ENCODE results near the gene RNF213.

RNF213 gene

GRCh38 chr17:80260791-80261158, at the start of gene RNF213:
Gene RNF213, plus strand, starts transcription at chr17:80260852. Its CDS starts 2,830 bp downstream, at chr17:80263682.
- DNase-seq, result no peak

DNA sequence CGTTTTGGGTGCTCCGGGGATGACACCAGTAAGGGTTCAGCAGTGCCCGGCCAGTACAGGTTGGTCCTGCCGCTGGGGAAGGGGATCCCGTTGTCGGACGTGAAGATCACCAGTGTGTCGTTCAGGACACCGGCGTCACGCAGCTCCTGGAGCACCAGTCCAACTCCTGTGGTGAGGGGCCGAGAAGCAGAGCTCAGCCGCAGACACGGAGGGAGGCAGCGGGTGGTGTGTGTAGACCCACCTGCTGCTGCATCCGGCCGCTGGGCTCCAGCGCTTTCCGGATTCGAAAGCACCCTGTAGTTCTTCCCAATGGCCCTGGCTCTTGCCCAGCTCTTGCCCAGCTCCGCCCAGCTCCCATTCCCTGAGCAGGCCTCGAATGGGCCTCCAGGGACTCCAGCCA, 48.5 kb upstream of the RNF213 start:
- no peak for DNase-seq

DNA sequence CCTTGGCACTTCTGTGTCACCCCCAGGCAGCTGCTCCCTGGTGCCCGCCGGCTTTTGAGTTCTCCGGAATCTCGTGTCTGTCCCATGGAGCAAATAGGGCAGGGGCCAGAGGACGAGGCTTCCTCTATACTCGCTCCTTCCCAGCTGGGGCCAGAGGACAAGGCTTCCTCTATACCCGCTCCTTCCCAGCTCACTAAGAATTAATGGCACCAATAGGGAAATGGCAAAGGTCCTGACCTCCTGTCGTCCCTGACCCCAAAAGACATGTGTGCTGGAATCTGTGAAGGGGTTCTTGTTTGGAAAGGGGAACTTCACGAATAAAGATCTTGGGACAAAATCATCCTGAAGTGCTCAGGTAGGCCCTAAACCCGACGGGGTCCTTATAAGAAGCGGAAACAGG, 48.1 kb upstream of the RNF213 start:
- DNase-seq, result no peak

DNA sequence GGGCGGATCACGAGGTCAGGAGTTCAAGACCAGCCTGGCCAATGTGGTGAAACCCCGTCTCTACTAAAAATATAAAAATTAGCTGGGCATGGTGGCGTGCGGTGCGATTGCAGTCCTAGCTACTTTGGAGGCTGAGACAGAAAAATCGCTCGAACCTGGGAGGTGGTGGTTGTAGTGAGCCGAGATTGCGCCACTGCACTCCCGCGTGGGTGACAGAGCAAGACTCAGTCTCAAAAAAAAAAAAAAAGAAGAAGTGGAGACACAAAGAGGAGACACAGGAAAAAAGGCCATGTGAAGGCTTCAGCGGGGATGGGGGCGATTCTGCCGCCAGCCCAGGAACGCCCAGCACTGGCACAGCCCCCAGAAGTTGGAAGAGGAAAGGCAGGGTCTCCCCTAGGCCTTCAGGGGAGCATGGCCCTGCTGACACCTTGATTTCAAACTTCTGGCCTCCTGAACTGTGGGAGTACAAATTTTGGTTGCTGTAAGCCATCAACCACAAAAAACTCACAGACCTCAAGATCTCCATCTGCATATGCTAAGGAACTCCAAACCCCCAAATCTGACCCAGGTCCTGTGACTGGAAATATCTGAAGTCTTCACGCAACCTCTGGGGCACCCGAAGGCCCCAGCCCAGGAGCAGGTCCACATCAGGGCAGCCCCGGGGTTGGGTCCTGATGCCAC, 47.5 kb upstream of the RNF213 start:
- DNase-seq, result no peak

DNA sequence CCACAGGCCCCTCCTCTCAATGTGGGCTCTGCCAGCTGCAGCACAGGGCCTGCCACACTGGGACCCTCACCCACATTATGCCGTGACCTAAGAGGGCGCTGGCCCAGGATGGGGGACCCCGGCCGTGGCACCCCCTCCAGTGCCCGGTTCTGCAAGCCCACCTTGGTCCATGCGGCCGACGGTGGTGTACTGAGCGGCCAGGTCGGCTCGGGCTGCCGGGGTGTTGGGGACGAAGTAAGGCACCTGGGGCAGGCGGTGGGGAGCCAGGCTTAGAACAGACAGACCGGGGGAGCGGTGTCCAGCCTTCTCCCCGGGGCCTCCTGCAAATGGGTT, 47.0 kb upstream of the RNF213 start:
- DNase-seq, result no peak

DNA sequence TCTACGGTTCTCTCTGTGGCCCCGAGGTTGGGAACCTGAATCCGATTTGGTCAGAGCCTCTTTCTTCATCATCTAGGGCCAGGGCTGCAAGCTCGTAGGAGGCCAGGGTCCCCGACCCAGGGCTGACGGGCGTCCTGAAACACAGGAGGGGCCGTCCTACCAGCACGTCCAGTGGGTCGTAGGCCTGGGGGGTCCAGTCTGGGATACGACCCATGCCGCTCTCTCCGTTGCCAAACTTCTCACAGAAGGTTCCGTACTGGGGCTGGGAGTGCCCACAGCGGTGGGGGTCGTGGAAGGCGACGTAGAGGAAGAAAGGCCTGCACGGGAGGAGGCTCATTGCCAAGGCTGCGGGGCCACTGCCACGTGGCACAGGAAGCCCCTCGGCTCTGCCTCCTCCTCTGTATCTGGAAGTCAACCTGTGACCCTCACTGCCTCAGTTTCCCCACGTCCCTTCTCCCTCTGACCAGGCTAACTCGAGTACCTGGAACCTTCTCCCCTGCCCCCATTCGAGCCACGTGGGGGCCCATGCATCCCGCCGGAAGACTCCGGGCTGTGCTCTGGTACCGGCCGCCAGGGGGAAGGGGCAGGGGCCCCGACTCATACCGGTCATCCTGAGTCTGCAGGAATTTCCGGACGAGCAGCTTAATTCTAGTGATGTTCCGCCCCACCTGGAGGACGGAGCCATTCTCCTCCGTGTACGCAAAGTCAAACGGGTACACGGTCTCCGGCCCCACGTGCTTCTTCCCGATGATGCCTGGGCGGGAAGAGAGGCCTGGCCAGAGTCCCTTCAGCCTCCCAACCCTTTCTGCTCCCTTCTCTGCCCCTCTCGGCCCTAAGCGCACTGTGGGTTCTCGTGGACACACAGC, 46.4 kb upstream of the RNF213 start:
- DNase-seq, result no peak

- DNase-seq, result no peak
Measured at GRCh38 chr17:80214878-80215210, 45.8 kb upstream of the RNF213 start.

DNA sequence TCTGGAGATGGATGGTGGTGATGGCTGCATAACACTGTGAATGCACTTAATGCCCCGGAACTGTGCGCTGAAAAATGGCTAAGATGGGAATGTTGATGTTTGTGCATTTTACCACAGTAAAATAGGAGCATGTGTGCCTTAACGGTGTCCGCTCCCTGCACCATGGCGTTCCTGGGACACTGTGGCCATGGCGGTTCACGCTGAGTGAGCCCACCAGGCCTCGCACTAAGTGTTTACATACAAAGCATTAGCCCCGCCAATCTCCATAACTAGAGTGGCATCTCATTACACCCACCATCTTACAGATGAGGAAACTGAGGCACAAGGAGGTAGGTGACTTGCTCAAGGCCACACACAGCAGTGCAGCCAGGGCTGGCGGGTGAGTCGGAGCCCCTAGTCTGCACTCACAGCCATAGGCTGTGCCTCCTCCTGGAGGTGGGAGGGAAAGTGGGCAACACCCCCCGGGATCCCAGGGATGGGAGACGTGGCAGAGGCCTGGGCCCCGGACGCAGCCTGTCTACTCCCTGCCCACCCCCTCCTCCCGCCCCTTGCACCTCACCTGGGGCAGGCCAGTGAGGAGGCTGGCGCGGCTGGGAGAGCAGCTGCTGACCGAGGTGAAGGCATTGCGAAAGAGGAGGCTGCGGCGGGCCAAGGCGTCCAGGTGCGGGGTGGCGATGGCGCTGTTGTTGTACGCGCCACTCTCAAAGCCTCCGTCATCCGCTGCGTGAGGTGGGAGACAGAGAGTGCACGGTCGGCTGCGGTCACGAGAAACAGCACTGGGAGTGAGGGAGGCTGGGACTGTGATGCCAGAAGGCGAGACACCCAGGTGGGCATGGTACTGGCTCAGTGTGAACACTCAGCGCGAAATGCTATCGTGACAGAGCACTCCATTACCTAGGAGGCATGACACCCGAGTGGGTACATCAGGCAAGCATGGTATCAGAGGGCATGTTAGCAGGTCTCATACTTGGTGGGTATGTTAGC, 43.9 kb upstream of the RNF213 start:
- no peak for DNase-seq

GRCh38 chr17:80217703-80218362, 42.8 kb upstream of the RNF213 start:
- no peak for DNase-seq

- DNase-seq, result no peak
Measured at GRCh38 chr17:80218391-80218790, 42.3 kb upstream of the RNF213 start.

DNA sequence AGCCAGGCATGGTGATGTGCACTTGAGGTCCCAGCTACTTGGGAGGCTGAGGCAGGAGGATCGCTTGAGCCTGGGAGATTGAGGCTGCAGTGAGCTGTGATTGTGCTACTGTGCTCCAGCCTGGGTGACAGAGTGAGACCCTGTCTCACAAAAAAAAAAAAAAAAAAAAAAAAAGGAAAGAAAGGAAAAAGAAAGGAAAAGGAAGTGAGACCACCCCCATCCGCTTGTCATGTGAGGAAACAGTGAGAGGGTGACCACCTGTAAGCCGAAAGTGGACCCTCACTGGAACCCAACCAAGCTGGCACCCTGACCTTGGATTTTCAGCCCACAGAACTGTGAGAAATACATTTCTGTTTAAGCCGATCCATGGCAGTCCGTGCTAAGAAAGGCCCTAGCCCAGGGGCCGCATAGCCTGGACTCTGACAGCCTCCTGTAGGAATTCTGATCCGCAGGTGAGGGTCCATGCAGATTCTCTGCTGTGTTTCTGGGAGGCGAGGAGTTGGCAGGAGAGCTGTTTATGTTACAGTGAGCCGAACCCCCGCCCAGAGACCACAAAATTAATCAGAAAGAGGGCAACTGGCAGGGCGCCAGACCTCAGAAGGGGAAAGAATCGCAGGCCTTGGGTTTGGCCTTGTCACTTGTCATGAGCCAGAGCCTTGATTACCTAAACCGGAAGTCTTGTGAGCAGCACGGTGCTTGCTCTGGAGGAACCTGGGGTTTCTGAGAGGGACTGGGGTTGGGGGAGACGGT, 41.5 kb upstream of the RNF213 start:
- DNase-seq, result no peak

- DNase-seq, result no peak
Measured at GRCh38 chr17:80219763-80220053, 40.9 kb upstream of the RNF213 start.

DNA sequence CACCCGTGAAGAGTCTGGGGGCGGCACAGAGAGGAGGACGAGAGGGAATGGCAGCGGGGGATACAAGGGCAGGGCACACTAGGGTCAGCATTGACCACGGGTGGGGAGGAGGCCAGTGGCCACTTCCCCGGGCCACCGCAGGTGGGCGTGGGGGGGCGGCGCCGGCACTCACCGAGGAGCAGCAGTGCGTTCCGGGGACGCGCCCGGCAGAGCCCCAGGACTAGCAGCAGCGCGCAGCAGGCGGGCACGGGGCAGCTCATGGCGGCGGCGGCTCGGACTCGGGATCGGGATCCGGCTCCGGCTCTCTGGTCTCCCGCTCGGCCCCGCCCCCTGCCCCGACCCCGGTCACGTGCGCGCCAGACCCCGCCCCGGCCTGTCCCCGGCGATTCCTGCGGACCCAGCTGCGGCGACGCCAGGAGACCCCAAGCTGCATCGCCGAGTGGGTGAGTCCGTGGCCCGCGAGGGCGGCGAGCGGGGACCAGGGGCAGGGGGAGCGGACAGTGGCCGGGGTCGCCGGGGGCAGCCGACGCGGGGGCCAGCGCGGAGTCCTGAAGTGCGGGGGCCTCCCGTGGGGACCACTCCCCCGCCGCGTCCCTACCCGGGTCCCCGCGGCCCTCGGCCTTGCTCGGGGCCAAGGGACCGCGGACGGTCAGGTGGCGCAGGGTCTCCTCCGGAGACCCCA, 40.5 kb upstream of the RNF213 start, which contains the start of the genes SGSH and SLC26A11:
Gene SGSH, minus strand, starts transcription at position 280 of the 682 bp plus-strand sequence. Its CDS starts 20 bp downstream, at position 260.
Gene SLC26A11, plus strand, starts transcription at position 374 of the 682 bp plus-strand sequence. CDS start 1,134 bp downstream, outside the sequence.
- no peak for DNase-seq

GRCh38 chr17:80220736-80221215, 39.9 kb upstream of the RNF213 start:
- DNase-seq, result no peak

DNA sequence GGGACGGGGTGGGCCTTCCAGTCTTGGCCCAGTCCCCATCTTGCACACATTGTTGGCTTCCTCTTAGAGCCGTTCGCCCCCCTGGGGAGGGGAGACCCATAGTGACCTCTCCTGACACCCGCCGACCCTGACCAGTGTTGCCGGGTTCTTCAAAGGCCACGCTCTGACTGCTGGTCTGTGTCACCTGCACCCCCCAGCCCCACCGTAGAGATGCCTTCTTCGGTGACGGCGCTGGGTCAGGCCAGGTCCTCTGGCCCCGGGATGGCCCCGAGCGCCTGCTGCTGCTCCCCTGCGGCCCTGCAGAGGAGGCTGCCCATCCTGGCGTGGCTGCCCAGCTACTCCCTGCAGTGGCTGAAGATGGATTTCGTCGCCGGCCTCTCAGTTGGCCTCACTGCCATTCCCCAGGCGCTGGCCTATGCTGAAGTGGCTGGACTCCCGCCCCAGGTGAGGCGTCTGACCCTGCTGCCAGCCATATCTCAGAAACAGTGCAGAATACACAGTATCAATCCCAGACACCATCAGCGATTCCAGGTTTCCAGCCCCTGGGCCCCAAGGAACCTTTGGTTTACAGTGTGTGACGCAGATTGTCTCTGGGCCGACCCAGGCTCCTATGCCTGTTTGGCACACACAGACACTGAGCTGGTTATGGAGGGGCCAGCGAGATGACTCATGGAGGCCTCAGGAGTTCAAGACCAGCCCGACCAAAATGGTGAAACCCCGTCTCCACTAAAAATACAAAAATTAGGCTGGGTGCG, 39.1 kb upstream of the RNF213 start:
- DNase-seq, result no peak

GRCh38 chr17:80222376-80223141, 38.1 kb upstream of the RNF213 start:
- no peak for DNase-seq

DNA sequence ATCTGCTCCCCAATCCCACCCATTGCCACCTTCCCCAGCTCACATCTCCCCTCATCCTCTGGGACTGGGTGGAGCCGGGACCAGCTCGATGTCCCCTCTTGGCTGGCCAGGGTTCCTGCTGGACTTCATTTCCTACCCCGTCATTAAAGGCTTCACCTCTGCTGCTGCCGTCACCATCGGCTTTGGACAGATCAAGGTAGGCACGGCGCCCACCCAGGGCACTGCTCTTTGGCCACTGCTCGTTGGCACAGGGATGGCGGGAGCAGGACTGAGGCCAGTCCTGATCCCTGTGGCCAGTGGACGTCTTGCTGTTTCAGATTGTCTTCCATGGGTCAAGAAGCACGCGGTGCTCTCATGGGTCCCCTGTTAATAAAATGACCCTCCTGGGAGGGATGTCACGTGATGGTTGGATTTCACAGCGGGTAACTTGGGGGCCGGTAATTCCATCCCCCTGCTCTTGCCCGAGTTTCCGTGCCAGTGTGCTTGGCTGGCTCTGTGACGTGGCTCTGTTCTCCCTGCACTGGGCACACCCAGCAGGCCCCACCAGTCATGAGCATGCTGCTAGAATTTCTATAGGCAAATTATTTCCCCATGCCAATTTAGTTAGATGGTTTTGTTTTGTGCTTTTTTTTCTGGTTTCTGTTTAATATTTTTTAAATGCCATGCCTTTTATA, 37.4 kb upstream of the RNF213 start:
- DNase-seq, result no peak

DNA sequence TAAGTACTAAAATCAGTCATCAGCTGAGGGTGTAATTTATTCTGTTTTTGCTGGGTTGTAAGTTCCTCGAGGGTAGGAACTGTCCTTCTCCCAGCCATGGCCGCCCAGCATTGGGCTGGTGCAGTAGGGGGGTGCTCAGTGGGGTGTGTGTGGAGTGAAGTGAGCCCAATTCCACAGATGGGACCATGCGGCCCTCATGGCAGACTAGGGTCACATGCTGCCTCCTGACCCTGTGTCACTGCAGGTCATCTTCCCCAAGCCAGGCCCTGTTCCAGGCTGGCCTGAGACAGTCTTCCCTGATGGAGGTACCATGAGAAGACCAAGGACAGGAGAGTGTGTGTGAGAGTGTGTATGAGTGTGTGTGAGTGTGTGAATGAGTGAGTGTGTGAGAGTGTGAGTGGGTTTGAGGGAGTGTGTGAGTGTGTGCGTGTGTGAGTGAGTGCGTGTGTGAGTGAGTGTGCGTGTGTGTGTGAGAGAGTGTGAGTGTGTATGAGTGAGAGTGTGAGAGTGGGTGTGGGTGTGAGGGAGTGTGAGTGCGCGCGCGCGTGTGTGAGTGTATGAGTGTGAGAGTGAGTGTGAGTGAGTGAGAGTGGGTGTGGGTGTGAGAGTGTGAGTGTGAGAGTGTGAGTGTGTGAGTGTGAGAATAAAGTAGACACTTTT, 36.7 kb upstream of the RNF213 start:
- DNase-seq, result no peak

GRCh38 chr17:80224683-80225082, 36.0 kb upstream of the RNF213 start:
- DNase-seq, result no peak

Measured in NCI-H748 treated with DMSO at 0.1 percent for 48 hours (cell line).